ENCODE results near the gene PSKH1. TPM values are rescaled to one million over a fixed set of nuclear protein-coding genes. Genes with fewer than 3 reads are reported as not detected.
A peak's percentile ranks its signal among the peaks of the same experiment; 100 is the strongest.

The PSKH1 gene
- total RNA-seq, 1 donor from 2014 or later: 45.0 TPM

GRCh38 chr16:67871256-67871655 lies 21.8 kb upstream of the PSKH1 start:
- H3K4me3 Mint-ChIP-seq (ENCODE audit: low read depth): no peak overlapping the region
- H3K27me3 Mint-ChIP-seq: no peaks in the 10 kb centered on the region
- H3K36me3 Mint-ChIP-seq (ENCODE audit: insufficient read depth): peaks cover 9% of the 10 kb centered on the region
- peaks cover 23% of the 10 kb centered on the region for H3K4me1 Mint-ChIP-seq (ENCODE audit: low read depth)
- H3K27ac Mint-ChIP-seq: no peak overlapping the region
- DNase-seq (ENCODE audit: low spot score, unreplicated experiment): no peak
- H3K9me3 Mint-ChIP-seq (ENCODE audit: low read depth): no peaks in the 10 kb centered on the region
- TF ChIP-seq, protein P1, sequence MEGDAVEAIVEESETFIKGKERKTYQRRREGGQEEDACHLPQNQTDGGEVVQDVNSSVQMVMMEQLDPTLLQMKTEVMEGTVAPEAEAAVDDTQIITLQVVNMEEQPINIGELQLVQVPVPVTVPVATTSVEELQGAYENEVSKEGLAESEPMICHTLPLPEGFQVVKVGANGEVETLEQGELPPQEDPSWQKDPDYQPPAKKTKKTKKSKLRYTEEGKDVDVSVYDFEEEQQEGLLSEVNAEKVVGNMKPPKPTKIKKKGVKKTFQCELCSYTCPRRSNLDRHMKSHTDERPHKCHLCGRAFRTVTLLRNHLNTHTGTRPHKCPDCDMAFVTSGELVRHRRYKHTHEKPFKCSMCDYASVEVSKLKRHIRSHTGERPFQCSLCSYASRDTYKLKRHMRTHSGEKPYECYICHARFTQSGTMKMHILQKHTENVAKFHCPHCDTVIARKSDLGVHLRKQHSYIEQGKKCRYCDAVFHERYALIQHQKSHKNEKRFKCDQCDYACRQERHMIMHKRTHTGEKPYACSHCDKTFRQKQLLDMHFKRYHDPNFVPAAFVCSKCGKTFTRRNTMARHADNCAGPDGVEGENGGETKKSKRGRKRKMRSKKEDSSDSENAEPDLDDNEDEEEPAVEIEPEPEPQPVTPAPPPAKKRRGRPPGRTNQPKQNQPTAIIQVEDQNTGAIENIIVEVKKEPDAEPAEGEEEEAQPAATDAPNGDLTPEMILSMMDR (IDR thresholded peaks at IDR 0.05; ENCODE audit: unreplicated experiment): no peak

GRCh38 chr16:67872131-67872630 lies 20.9 kb upstream of the PSKH1 start:
- no peaks in the 10 kb centered on the region for H3K27me3 Mint-ChIP-seq
- H3K4me3 Mint-ChIP-seq (ENCODE audit: low read depth): peak overlapping the region; percentile 91
- TF ChIP-seq, protein P1 (IDR thresholded peaks at IDR 0.05; ENCODE audit: unreplicated experiment): no peak
- DNase-seq (ENCODE audit: low spot score, unreplicated experiment): no peak
- H3K27ac Mint-ChIP-seq: peak overlapping the region; percentile 89
- H3K36me3 Mint-ChIP-seq (ENCODE audit: insufficient read depth): peaks cover 6% of the 10 kb centered on the region
- H3K4me1 Mint-ChIP-seq (ENCODE audit: low read depth): peaks cover 23% of the 10 kb centered on the region
- H3K9me3 Mint-ChIP-seq (ENCODE audit: low read depth): no peaks in the 10 kb centered on the region

DNA sequence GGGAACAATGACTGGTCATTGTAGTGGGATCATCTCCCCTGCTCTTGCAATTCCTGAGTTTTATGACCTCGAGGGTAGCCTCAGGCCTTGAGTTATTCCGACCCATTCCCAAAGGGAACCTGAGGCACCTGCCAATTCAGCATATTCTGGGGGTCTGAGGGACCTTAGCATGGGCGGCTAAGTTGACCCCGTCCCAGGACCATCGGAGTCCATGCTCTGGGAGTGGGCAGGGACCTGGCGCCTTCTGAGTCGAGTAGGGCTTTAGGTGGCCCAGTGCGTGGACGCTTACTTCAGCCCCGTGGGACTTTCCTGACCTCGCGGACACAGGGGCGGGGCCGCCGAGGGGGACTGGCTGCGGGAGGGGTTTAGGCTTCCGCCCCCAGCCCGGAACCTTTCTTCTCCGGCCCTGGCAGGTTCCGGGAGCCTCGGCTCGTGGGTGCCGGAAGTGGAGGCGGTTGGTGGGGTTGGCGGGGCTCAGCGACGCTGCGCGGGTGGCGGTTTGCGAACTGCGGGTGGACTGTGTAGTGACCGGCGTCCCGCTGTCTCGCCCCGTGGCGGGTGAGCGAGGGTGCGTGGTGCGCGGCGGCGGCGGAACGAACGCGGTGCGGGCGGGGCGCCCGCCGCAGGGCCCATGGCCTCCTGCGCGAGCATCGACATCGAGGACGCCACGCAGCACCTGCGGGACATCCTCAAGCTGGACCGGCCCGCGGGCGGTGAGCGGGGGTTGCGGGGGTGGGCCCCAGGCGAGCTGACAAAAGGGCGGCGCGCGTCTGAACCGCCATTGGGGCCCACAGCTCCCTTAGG lies 20.2 kb upstream of the PSKH1 start, which contains the start of gene EDC4:
EDC4 (plus strand) TSS at position 422 of the 804 bp plus-strand sequence; CDS start at position 632, 210 bp downstream.
- DNase-seq (ENCODE audit: low spot score, unreplicated experiment): peak; percentile 56
- Mint-ChIP-seq H3K4me1 (ENCODE audit: low read depth) (peaks cover 23% of the 10 kb centered on the region), H3K27me3 (no peaks in the 10 kb centered on the region), H3K27ac (peak within 1 kb of the TSS; percentile 93), H3K36me3 (ENCODE audit: insufficient read depth) (peaks cover 7% of the 10 kb centered on the region), H3K9me3 (ENCODE audit: low read depth) (no peaks in the 10 kb centered on the region), H3K4me3 (ENCODE audit: low read depth) (peak within 1 kb of the TSS; percentile 91)
- TF ChIP-seq, protein P1 (IDR thresholded peaks at IDR 0.05; ENCODE audit: unreplicated experiment): no peak

DNA sequence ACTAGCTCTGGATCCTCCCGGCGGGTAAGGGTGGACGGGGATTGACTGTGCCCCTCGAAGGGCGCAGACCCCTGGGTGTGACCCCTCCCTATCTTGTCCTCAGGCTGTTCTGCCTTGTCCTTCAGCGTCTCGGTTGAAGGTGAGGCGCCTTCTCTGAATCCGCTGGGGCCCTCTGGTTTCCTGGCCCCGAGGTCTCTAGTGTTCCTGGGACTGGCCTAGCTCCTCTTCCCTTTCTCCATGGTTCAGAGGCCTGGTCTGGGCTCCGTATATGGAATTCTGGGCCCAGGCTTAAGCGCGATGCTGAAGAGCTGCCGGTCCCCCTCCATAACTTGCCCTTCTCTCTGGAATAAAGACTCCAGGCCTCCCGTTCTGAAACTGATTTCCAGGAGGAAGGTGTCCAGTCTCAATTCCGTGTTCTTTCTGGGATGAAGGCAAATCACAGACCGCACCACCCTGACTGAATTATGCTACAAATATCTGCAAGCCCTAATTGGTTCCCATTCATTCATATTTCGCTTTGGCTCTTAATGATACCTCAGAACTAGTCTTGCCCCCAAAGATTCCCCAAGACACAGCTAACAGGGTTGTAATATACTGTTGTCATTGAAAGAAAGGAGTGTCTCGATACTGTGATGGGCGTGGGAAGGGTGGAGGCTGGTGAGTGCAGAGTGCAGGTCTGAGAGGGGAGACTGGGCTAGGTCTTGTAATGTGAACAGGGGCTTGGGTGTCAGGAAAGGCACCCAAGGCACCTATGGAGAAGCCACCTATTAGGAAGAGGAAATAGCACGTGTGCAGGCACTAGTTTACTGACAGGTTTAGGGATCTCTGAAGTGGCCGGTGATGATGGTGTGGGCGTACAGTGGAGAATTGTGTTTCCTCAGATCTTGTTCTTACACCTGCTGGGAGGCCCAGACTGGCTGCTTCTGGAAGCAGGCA lies 19.4 kb upstream of the PSKH1 start:
- Mint-ChIP-seq H3K4me1 (ENCODE audit: low read depth) (peaks cover 23% of the 10 kb centered on the region), H3K36me3 (ENCODE audit: insufficient read depth) (peaks cover 8% of the 10 kb centered on the region), H3K27ac (peak overlapping the region; percentile 93), H3K4me3 (ENCODE audit: low read depth) (peak overlapping the region; percentile 91), H3K27me3 (no peaks in the 10 kb centered on the region), H3K9me3 (ENCODE audit: low read depth) (no peaks in the 10 kb centered on the region)
- TF ChIP-seq, protein P1 (IDR thresholded peaks at IDR 0.05; ENCODE audit: unreplicated experiment): no peak
- no peak for DNase-seq (ENCODE audit: low spot score, unreplicated experiment)

DNA sequence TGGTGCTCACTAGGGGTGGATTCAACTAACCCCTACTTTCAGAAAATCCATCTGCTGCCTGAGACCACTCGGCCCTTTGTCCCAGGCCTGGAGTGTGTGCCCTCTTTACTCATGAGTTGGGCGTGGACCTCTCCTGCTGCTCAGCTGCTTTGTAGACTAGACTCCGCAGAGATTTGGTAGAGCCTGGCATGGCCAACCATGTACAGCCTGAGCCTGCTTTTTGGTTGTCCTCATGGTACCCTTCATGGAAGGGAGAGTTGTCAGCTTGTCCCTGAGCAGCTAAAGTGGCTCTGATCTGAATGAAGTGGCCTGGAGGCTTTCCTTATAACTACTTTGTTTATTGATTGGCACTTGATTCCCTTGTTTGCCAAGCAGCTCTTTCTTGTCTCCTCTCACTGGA lies 18.7 kb upstream of the PSKH1 start:
- peaks cover 10% of the 10 kb centered on the region for H3K36me3 Mint-ChIP-seq (ENCODE audit: insufficient read depth)
- TF ChIP-seq, protein P1 (IDR thresholded peaks at IDR 0.05; ENCODE audit: unreplicated experiment): no peak
- H3K9me3 Mint-ChIP-seq (ENCODE audit: low read depth): no peaks in the 10 kb centered on the region
- DNase-seq (ENCODE audit: low spot score, unreplicated experiment): no peak
- H3K4me1 Mint-ChIP-seq (ENCODE audit: low read depth): peaks cover 23% of the 10 kb centered on the region
- H3K27ac Mint-ChIP-seq: peak overlapping the region; percentile 93
- peak overlapping the region; percentile 91 for H3K4me3 Mint-ChIP-seq (ENCODE audit: low read depth)
- H3K27me3 Mint-ChIP-seq: no peaks in the 10 kb centered on the region
